ENCODE results near the gene ACTA1. TPM values are rescaled to one million over a fixed set of nuclear protein-coding genes. Genes with fewer than 3 reads are reported as not detected.
"Not testable (repeated sequence)": the region's sequence is repeated elsewhere in the genome, so short reads cannot be mapped to it uniquely, and the experiment has no call there.

ACTA1 gene
- total RNA-seq, 1 donor from 2014 or later: not detected

- intact Hi-C loops (cut with micrococcal nuclease): loop anchor here (1.0 to 5.0 kb wide), 5 partner anchors 68 to 188 kb away; partner anchors contain the start of genes ABCB10, CCSAP, NUP133 and RAB4A
Measured at GRCh38 chr1:229440851-229441537, 7.1 kb upstream of the ACTA1 start.

- intact Hi-C loops (cut with micrococcal nuclease): no loop called here
Measured at GRCh38 chr1:229438021-229438420, 4.1 kb upstream of the ACTA1 start.

- intact Hi-C loops (cut with micrococcal nuclease): no loop called here
Measured at GRCh38 chr1:229437443-229437842, 3.5 kb upstream of the ACTA1 start.

- intact Hi-C loops (cut with micrococcal nuclease): no loop called here
Measured at GRCh38 chr1:229436201-229436600, 2.3 kb upstream of the ACTA1 start.

GRCh38 chr1:229434641-229435051 is 752 bp upstream of the ACTA1 start:
- intact Hi-C loops (cut with micrococcal nuclease): no loop called here

GRCh38 chr1:229433364-229434004 is 410 bp downstream of the ACTA1 start:
- intact Hi-C loops (cut with micrococcal nuclease): no loop called here

GRCh38 chr1:229432905-229433304 is 989 bp downstream of the ACTA1 start:
- intact Hi-C loops (cut with micrococcal nuclease): no loop called here

- intact Hi-C loops (cut with micrococcal nuclease): no loop called here
Measured at GRCh38 chr1:229432116-229432461, 1.8 kb downstream of the ACTA1 start.

- intact Hi-C loops (cut with micrococcal nuclease): no loop called here
Measured at GRCh38 chr1:229431284-229432115, 2.4 kb downstream of the ACTA1 start.

GRCh38 chr1:229430761-229431283 is 3.1 kb downstream of the ACTA1 start:
- intact Hi-C loops (cut with micrococcal nuclease): no loop called here

GRCh38 chr1:229428256-229428655 is 5.6 kb downstream of the ACTA1 start:
- intact Hi-C loops (cut with micrococcal nuclease): no loop called here

GRCh38 chr1:229427572-229427971 is 6.3 kb downstream of the ACTA1 start:
- intact Hi-C loops (cut with micrococcal nuclease): no loop called here

GRCh38 chr1:229425564-229426159 is 8.2 kb downstream of the ACTA1 start:
- intact Hi-C loops (cut with micrococcal nuclease): no loop called here

- intact Hi-C loops (cut with micrococcal nuclease): no loop called here
Measured at GRCh38 chr1:229420765-229421164, 13.1 kb downstream of the ACTA1 start.

GRCh38 chr1:229420224-229420623 is 13.7 kb downstream of the ACTA1 start:
- intact Hi-C loops (cut with micrococcal nuclease): no loop called here

- intact Hi-C loops (cut with micrococcal nuclease): not testable (repeated sequence)
Measured at GRCh38 chr1:229418586-229418985, 15.3 kb downstream of the ACTA1 start.

GRCh38 chr1:229412810-229413209 is 21.1 kb downstream of the ACTA1 start:
- intact Hi-C loops (cut with micrococcal nuclease): not testable (repeated sequence)

GRCh38 chr1:229412056-229412455 is 21.8 kb downstream of the ACTA1 start:
- intact Hi-C loops (cut with micrococcal nuclease): no loop called here

- intact Hi-C loops (cut with micrococcal nuclease): no loop called here
Measured at GRCh38 chr1:229411434-229412055, 22.3 kb downstream of the ACTA1 start.

- intact Hi-C loops (cut with micrococcal nuclease): no loop called here
Measured at GRCh38 chr1:229410692-229411433, 23.0 kb downstream of the ACTA1 start.

GRCh38 chr1:229410370-229410691 is 23.6 kb downstream of the ACTA1 start:
- intact Hi-C loops (cut with micrococcal nuclease): no loop called here

All from T-helper 2 cell treated with Interferon-gamma antibody and Interleukin-4, amounts not matched to agents 100 ng/mL and 5 ng/mL, for 36 hours (primary cell).